K562 (cell line): ENCODE data around the gene RPL28. TPM values are rescaled to one million over a fixed set of nuclear protein-coding genes. Genes with fewer than 3 reads are reported as not detected.

Experiments
- CSDE1 ChIP-seq, 2 experiments: fragments of 450-650 bp; IDR thresholded peaks; 2 replicates each; pipeline ENCODE4 v1.6.1; 2016; ENCODE audit warnings: mild to moderate bottlenecking in 1 of 2
- HMG20A ChIP-seq: fragments of 450-650 bp; formaldehyde crosslinking; conservative IDR thresholded peaks from 2 replicates; pipeline ENCODE4 v1.4.0; 2020; ENCODE audit warnings: mild to moderate bottlenecking, mixed read lengths
- JUN ChIP-seq, 2 experiments: sonication (generic) in 1 of 2; formaldehyde crosslinking in 1 of 2; IDR thresholded peaks; 2 replicates each; pipeline versions ENCODE4 v1.6.1 to v1.8.0; 2012 to 2022; ENCODE audit warnings: borderline replicate concordance in 2 of 2, mild to moderate bottlenecking in 2 of 2, improper control_type of control experiment in 1 of 2, low read depth in 1 of 2, low read length in 1 of 2, missing genetic modification reagents in 1 of 2
- KHSRP ChIP-seq: fragments of 450-650 bp; IDR thresholded peaks from 2 replicates; pipeline ENCODE4 v1.6.1; 2017
- PTBP1 ChIP-seq: fragments of 200-400 bp; formaldehyde crosslinking; IDR thresholded peaks from 2 replicates; pipeline ENCODE4 v1.6.1; 2017; ENCODE audit warnings: low read depth, low read length
- RBFOX2 ChIP-seq: fragments of 200-400 bp; formaldehyde crosslinking; IDR thresholded peaks from 2 replicates; pipeline ENCODE4 v1.6.1; 2017; ENCODE audit warnings: low read depth, mild to moderate bottlenecking, low read length, moderate library complexity
- RBM25 ChIP-seq: fragments of 200-400 bp; formaldehyde crosslinking; IDR thresholded peaks from 2 replicates; pipeline ENCODE4 v1.6.1; 2018; ENCODE audit warnings: low read length, low read depth, moderate library complexity; ENCODE audit not compliant: severe bottlenecking
- SAFB2 ChIP-seq: fragments of 200-400 bp; formaldehyde crosslinking; IDR thresholded peaks from 2 replicates; pipeline ENCODE4 v1.6.1; 2018; ENCODE audit warnings: borderline replicate concordance, low read length, low read depth, moderate library complexity; ENCODE audit not compliant: severe bottlenecking
- SP2 ChIP-seq: IDR thresholded peaks from 2 replicates; pipeline ENCODE4 v1.6.1; 2011; ENCODE audit warnings: mild to moderate bottlenecking, low read depth, low read length, moderate library complexity; ENCODE audit not compliant: poor library complexity, severe bottlenecking; ENCODE audit errors: extremely low read depth
- ZFP1 ChIP-seq: fragments of 450-650 bp; formaldehyde crosslinking; IDR thresholded peaks from 2 replicates; pipeline ENCODE4 v1.4.0; 2020; ENCODE audit warnings: mild to moderate bottlenecking, mixed read lengths
- ZNF133 ChIP-seq: fragments of 250-450 bp; sonication (Bioruptor Pico); IDR thresholded peaks from 2 replicates; pipeline ENCODE4 v1.4.0; 2020; ENCODE audit warnings: mild to moderate bottlenecking
- ZNF232 ChIP-seq: sonication (generic); formaldehyde crosslinking; IDR thresholded peaks from 2 replicates; pipeline ENCODE4 v1.8.0; 2022; ENCODE audit warnings: mild to moderate bottlenecking, missing genetic modification reagents
- ZNF717 ChIP-seq: fragments of 250-450 bp; sonication (Bioruptor Pico); IDR thresholded peaks from 2 replicates; pipeline ENCODE4 v1.5.0; 2021
- polyA plus RNA-seq, 8 experiments: library from polyadenylated mRNA; depleted of rRNA in 4 of 8; stranded (reverse) in 5 of 8; unstranded in 3 of 8; fragments of >200 nt; fragmentation: Nextera tagmentation in 2 of 8; fragmentation: Illumina TruSeq in 1 of 8; extraction: Ambion mirVana in 2 of 8; extraction: Trizol in 1 of 8; gene quantifications; 2 replicates each; pipeline versions ENCODE4 v1.2.1 to v1.2.3, GENCODE V29; 2011 to 2014; ENCODE audit warnings: inconsistent platforms in 1 of 8, missing spikeins in 1 of 8
- total RNA-seq, 7 experiments: library from RNA; depleted of rRNA in 6 of 7; stranded (reverse); fragments of >200 nt in 6 of 7; fragmentation: Illumina TruSeq in 2 of 7; extraction: Trizol in 2 of 7; gene quantifications; 2 replicates each; pipeline versions ENCODE4 v1.2.1 to v1.2.3, GENCODE V29; 2011 to 2021; ENCODE audit warnings: low replicate concordance in 1 of 7
- TF ChIP-seq, protein P1 (sequence below): fragments of 450-650 bp; formaldehyde crosslinking; IDR thresholded peaks from 2 replicates; pipeline ENCODE4 v1.4.0; 2022; ENCODE audit warnings: missing genetic modification characterization
- TF ChIP-seq, protein P2 (sequence below): fragments of 250-450 bp; sonication (Bioruptor Pico); IDR thresholded peaks from 2 replicates; pipeline ENCODE4 v1.4.0; 2020; ENCODE audit warnings: borderline replicate concordance
- TF ChIP-seq, protein P3 (sequence below): fragments of 250-450 bp; sonication (Bioruptor Pico); IDR thresholded peaks from 2 replicates; pipeline ENCODE4 v1.8.0; 2021; ENCODE audit warnings: moderate library complexity, mild to moderate bottlenecking, inconsistent platforms
- TF ChIP-seq, protein P4 (sequence below), 3 experiments: fragments of 200-800 bp in 1 of 3; fragments of 250-450 bp in 1 of 3; fragments of 450-650 bp in 1 of 3; sonication (Bioruptor Pico) in 1 of 3; sonication (Bioruptor generic) in 1 of 3; formaldehyde crosslinking in 1 of 3; IDR thresholded peaks; 2 replicates each; pipeline versions ENCODE4 v1.6.1 to v1.8.0; 2016 to 2022; ENCODE audit warnings: mild to moderate bottlenecking in 2 of 3, missing genetic modification characterization in 2 of 3, missing compliant biosample characterization in 1 of 3, moderate library complexity in 1 of 3
- TF ChIP-seq, protein P5 (sequence below): sonication (generic); formaldehyde crosslinking; IDR thresholded peaks from 2 replicates; pipeline ENCODE4 v1.8.0; 2022; ENCODE audit warnings: mild to moderate bottlenecking, low read depth, missing genetic modification reagents

Gene RPL28
- total and polyA plus RNA-seq, 9 of the 15 experiments (the other 6 are each of a cell fraction or from before 2014, with no cell fraction given) = 124 to 3,106 (median 622) TPM

DNA sequence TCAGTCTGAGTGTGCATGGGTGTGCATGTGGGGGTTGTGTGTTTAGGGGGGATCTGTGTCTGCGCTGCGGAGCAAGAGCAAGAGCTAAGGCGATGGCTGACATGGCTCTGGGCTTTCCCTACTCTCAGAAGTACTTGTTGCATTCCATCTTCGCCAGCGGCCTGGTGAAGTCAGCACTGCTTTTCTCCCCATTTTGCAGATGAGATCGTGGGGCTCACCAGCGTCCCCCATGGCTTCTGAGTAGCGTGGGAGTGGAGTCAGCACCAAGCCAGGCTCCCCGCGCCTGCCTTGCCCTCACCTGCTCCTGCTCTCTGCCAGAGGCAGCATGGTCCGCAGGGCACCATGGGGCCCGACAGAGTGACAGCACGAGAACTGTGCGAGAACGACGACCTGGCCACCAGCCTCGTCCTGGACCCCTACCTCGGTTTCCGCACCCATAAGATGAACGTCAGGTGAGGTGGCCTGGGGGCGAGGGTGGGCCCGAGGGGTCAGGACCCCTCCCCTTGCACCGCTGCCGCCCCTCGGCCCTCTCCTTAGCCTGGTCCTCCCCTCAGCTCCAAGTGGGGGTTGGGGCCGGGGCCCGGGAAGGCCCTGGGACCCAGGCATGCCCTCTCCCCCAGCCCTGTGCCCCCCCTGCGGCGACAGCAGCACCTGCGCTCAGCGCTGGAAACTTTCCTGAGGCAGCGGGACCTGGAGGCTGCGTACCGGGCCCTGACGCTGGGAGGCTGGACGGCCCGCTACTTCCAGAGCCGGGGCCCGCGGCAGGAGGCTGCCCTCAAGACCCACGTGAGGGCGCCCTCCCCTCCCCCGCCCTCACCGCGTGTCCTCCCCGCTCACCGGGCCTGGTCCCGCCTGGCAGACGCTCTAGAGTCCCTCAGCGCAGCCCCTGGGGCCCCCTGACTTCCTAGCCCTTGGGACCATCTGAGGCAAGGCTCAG, 43.9 kb upstream of the RPL28 start (continued):
- TF ChIP-seq, protein P1, sequence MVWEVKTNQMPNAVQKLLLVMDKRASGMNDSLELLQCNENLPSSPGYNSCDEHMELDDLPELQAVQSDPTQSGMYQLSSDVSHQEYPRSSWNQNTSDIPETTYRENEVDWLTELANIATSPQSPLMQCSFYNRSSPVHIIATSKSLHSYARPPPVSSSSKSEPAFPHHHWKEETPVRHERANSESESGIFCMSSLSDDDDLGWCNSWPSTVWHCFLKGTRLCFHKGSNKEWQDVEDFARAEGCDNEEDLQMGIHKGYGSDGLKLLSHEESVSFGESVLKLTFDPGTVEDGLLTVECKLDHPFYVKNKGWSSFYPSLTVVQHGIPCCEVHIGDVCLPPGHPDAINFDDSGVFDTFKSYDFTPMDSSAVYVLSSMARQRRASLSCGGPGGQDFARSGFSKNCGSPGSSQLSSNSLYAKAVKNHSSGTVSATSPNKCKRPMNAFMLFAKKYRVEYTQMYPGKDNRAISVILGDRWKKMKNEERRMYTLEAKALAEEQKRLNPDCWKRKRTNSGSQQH (CRISPR knock-in tag) = no peak
- TF ChIP-seq KHSRP = no peak
- no peak for TF ChIP-seq ZFP1 (CRISPR knock-in tag)
- TF ChIP-seq ZNF232 (CRISPR knock-in tag) = no peak
- TF ChIP-seq ZNF133 = no peak
- no peak for TF ChIP-seq PTBP1
- TF ChIP-seq RBM25 = no peak
- TF ChIP-seq JUN (IDR thresholded peaks at IDR 0.05; ENCODE audit: borderline replicate concordance, low read depth, low read length) = no peak
- peak; percentile 41; the same call in 1 of the 2 replicates for TF ChIP-seq JUN (CRISPR knock-in tag; IDR thresholded peaks at IDR 0.05; ENCODE audit: borderline replicate concordance)
- TF ChIP-seq, protein P2, sequence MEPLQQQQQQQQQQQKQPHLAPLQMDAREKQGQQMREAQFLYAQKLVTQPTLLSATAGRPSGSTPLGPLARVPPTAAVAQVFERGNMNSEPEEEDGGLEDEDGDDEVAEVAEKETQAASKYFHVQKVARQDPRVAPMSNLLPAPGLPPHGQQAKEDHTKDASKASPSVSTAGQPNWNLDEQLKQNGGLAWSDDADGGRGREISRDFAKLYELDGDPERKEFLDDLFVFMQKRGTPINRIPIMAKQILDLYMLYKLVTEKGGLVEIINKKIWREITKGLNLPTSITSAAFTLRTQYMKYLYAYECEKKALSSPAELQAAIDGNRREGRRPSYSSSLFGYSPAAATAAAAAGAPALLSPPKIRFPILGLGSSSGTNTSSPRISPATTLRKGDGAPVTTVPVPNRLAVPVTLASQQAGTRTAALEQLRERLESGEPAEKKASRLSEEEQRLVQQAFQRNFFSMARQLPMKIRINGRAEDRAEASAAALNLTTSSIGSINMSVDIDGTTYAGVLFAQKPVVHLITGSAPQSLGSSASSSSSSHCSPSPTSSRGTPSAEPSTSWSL (CRISPR knock-in tag) = no peak
- TF ChIP-seq, protein P3, sequence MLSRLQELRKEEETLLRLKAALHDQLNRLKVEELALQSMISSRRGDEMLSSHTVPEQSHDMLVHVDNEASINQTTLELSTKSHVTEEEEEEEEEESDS (CRISPR knock-in tag) = no peak
- TF ChIP-seq CSDE1 (IDR thresholded peaks at IDR 0.05) = no peak
- no peak for TF ChIP-seq SP2
- TF ChIP-seq HMG20A = no peak
- TF ChIP-seq, protein P4, sequence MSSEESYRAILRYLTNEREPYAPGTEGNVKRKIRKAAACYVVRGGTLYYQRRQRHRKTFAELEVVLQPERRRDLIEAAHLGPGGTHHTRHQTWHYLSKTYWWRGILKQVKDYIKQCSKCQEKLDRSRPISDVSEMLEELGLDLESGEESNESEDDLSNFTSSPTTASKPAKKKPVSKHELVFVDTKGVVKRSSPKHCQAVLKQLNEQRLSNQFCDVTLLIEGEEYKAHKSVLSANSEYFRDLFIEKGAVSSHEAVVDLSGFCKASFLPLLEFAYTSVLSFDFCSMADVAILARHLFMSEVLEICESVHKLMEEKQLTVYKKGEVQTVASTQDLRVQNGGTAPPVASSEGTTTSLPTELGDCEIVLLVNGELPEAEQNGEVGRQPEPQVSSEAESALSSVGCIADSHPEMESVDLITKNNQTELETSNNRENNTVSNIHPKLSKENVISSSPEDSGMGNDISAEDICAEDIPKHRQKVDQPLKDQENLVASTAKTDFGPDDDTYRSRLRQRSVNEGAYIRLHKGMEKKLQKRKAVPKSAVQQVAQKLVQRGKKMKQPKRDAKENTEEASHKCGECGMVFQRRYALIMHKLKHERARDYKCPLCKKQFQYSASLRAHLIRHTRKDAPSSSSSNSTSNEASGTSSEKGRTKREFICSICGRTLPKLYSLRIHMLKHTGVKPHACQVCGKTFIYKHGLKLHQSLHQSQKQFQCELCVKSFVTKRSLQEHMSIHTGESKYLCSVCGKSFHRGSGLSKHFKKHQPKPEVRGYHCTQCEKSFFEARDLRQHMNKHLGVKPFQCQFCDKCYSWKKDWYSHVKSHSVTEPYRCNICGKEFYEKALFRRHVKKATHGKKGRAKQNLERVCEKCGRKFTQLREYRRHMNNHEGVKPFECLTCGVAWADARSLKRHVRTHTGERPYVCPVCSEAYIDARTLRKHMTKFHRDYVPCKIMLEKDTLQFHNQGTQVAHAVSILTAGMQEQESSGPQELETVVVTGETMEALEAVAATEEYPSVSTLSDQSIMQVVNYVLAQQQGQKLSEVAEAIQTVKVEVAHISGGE (CRISPR knock-in tag; IDR thresholded peaks at IDR 0.05) = no peak
- no peak for TF ChIP-seq ZNF717 (CRISPR knock-in tag)
- TF ChIP-seq, protein P5, sequence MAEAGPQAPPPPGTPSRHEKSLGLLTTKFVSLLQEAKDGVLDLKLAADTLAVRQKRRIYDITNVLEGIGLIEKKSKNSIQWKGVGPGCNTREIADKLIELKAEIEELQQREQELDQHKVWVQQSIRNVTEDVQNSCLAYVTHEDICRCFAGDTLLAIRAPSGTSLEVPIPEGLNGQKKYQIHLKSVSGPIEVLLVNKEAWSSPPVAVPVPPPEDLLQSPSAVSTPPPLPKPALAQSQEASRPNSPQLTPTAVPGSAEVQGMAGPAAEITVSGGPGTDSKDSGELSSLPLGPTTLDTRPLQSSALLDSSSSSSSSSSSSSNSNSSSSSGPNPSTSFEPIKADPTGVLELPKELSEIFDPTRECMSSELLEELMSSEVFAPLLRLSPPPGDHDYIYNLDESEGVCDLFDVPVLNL = no peak
- no peak for TF ChIP-seq SAFB2
- TF ChIP-seq RBFOX2 = peak; percentile 53
